GM19238 (cell line): ENCODE results near the gene KLF2.
A peak's percentile ranks its signal among the peaks of the same experiment; 100 is the strongest.

Experiments
- DNase-seq: peaks from one replicate; pipeline ENCODE4 v3.0.0; 2011; ENCODE audit warnings: low spot score; ENCODE audit not compliant: insufficient read length

The KLF2 gene

GRCh38 chr19:16363133-16363851 is 38.7 kb downstream of the KLF2 start:
- no peak for DNase-seq

DNA sequence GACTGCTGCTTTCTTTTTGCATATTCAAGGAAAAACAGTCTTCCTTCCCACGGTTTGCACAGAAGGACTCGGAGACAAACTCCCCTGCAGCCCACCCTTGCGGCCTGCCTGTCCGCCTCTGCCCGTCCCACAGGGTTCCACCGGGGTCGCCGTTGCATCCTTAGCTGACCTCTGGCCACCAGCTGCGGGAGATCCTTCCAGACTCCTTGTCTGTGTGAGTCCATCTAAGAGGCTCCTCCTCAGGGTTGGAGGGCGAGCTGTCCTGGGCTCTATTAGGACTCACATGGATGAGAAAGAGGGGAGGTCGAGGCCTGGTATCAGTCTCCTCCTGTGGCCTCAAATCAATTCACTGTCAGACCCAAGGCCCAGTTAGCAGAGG is 39.2 kb downstream of the KLF2 start:
- DNase-seq = no peak

- DNase-seq = no peak
Observed at GRCh38 chr19:16364231-16364865, 39.7 kb downstream of the KLF2 start.

GRCh38 chr19:16365300-16365996 is 40.8 kb downstream of the KLF2 start:
- no peak for DNase-seq

GRCh38 chr19:16366056-16366432 is 41.4 kb downstream of the KLF2 start:
- DNase-seq = no peak

DNA sequence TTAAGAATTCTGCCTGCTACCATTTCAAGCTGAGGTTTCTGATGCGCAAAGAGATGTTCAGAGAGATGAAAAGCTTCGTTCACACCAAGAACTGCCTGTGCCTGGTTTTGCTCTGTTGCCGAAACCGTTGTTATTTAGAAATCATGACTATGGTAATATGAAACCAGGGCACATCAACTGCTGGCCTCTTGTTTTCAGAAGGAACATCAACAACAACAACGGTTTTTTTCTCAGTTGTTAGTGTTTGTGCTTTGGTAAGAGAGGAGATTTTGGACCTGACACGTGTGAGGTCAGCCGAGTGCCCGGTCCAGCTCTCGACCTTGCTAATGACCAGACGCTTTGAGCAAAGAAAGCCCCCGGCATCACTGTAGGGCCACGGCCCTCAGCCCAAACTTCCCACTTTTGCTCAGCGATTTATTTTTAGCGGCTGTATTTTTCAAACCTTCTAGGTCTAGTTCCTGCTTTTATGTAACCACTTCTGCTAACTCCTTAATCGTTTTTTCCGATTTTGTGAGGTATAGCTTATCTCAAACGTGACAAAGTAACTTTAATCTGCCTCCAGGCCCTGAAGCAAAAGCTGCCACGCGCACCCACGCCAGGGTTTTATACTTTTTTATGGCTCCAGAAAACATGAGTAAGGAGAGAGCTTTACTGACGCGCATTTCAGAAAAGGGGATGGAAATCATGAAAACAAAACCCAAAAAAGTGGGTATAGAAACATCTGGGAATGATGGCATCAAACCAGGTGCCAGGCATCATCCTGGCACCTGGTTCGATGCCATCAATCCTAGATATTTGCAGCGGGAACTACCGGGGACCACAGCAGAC is 42.0 kb downstream of the KLF2 start:
- DNase-seq = peak; percentile 47

GRCh38 chr19:16367261-16367683 is 42.6 kb downstream of the KLF2 start:
- peak; percentile 32 for DNase-seq

GRCh38 chr19:16368385-16369305 is 44.0 kb downstream of the KLF2 start:
- DNase-seq = no peak

DNA sequence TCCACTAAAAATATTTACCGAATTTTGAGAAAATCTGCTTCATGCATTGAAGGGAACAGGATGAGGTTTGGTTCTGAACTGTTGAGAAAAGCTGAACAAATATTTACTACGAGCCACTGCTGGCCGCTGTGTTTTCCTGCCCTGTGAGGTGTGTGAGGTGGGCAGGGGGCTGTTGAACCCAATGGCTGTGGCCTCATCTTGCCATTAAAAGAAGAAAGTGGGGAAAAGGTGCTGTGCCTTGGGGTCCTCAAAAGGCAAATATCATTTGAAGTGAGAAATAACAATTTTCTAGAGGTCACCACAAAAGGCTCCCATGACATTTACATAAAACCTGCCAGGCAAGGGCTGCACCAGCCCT is 44.7 kb downstream of the KLF2 start:
- DNase-seq = no peak

DNA sequence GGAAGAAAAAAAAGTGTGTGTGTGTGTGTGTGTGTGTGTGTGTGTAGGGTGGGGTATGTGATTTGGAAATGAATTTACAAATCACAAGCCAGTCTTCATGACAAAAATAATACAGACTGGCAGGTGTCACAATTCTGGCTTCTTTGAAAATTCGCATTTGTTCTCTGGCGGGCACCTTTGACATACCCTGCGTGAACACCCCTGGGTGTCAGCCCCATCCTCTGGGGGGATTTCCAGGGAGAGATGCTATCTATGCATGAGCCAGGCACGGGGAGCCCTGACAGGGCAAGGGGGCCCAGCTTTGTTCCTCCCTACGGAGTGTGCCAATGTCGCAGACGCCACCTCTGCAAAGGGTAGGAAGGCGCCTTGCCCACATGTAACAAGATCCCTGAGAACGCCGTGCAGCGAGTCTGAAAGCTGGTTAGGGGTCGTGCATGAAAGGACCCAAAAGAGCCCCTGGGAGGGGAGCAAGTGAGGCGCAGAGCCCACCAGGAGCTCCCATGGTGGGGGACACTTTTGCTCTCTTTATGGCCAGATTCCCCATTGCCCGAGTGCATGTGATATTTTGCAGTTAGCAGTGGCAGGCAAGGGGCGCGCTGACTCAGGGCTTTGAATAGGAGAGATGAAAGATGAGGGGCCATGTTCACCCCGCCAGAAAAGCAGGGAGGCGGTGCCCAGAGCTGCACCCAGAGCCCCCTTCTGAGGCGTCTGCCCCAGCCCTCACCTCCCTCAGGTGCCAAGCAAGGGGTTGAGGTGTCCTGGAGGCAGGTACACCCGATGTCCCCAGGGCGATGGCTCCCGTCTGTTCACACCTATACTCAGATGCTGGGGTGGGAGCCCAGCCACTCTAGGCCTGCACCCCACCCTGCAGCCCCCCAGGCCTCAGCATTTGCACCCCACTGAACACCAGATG is 45.3 kb downstream of the KLF2 start:
- no peak for DNase-seq

- no peak for DNase-seq
Observed at GRCh38 chr19:16370641-16371391, 46.2 kb downstream of the KLF2 start.

DNA sequence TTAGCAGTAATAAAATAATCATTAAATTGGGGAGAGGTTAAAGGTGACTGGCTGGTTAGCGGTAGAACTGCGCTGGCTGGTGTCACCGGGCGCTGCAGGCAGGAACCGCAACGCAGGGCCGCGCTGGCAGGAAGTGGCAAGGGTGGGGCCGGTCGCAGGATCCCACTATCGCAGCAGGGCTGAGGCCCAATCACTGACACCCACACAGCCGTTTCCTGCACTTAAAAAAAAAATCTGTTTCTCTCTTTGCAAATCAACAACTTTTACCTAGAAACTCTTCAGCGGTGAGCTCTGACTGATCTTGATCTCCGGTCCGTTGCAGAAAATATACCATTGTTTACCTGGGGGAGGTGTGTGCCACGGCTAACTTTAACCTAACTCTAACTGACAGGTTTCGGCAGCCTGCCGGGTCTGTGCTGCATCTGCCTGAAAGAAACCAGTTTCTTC is 46.9 kb downstream of the KLF2 start:
- DNase-seq = peak; percentile 66

- no peak for DNase-seq
Observed at GRCh38 chr19:16372065-16372915, 47.7 kb downstream of the KLF2 start.

DNA sequence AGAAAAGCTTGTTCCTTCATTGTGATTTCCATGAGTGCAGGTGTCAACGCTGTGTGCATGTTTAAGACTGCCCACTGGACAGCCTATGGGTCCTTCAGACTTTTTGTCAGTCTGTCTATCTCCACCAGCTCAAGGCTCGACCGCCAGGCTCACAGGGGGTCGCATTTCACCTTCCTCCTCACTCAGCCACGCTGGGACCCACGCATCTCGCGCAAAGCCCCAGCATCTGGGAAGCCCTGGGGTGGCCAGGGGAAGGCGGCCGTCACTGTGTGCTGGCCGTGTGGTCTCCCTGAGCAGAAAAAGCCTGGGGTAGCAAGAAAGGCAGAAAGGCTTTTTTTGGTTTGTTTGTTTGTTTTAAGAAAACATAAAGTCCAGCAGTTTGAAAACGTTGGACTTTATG is 48.5 kb downstream of the KLF2 start:
- no peak for DNase-seq

DNA sequence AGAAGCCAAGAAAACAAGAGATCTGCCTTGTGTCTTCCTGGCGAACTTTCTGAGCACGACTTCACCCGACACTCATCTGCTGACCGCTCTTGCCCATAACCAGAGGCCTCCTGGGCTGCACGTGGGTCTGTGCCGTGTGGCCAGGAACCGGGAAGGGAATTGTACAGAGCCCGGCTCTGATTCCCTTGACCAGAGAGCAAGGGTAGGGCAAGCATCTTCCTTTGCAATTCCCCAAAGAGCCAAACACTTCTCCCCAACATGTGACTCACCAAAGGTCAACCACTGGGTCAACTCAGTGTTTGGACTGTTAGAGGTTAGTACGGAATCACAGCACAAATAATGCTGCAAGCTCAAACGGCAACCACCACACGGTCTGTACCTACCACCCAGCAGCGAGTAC is 48.9 kb downstream of the KLF2 start:
- DNase-seq = no peak

GRCh38 chr19:16373989-16374388 is 49.4 kb downstream of the KLF2 start:
- no peak for DNase-seq

DNA sequence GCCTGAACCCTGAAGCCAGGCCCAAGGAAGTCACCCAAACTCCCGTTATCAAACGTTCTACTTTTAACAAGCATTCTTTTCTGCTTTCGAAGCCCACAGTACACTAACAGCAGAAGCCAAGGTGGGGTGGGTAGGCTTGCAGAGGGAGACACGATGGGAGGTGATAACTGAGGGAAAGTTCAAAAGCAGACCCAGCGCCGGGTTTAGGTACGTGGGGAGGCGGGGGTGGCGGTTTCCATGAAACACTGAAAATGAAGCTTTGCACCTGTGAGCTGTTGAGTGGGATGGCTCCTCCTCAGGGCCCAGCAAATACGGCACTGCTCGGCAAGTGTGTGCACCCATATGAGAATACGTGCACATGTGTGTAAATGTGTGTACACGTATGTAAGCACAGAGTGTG is 49.8 kb downstream of the KLF2 start:
- DNase-seq = no peak
